Heart right ventricle (tissue), 16 donors: ENCODE measurements around the gene SRGAP3. TPM values are rescaled to one million over a fixed set of nuclear protein-coding genes. Genes with fewer than 3 reads are reported as not detected.

Source experiments
- ATAC-seq, 8 donors: fragments of 200-7000 bp; cut with Tn5 transposase; one replicate each; pipeline ENCODE4 v1.9.1; 2020; ENCODE audit warnings: mild to moderate bottlenecking in 8 of 8, moderate library complexity in 8 of 8, moderate number of reproducible peaks in 1 of 8
- DNase-seq, 2 donors: peaks; one replicate each; pipeline ENCODE4 v3.0.0-alpha.2; 2020
- H3K27ac ChIP-seq, 10 donors: fragments of 200-600 bp; sonication (generic) in 2 of 10; one replicate each; pipeline versions ENCODE4 v1.5.0 to v1.8.0; 2020 to 2022; ENCODE audit warnings: mild to moderate bottlenecking in 3 of 10
- H3K27me3 ChIP-seq, 7 donors: fragments of 200-600 bp; one replicate each; pipeline ENCODE4 v1.8.0; 2021 to 2022; ENCODE audit warnings: mild to moderate bottlenecking in 2 of 7
- H3K36me3 ChIP-seq, 9 donors: fragments of 200-600 bp; sonication (generic) in 1 of 9; one replicate each; pipeline versions ENCODE4 v1.5.0 to v1.8.0; 2020 to 2022; ENCODE audit warnings: mild to moderate bottlenecking in 2 of 9
- H3K4me1 ChIP-seq, 9 donors: fragments of 200-600 bp; sonication (generic) in 1 of 9; one replicate each; pipeline versions ENCODE4 v1.5.0 to v1.8.0; 2020 to 2022; ENCODE audit warnings: mild to moderate bottlenecking in 4 of 9
- H3K4me3 ChIP-seq, 10 donors: fragments of 200-600 bp; sonication (generic) in 2 of 10; one replicate each; pipeline versions ENCODE4 v1.5.0 to v1.8.0; 2020 to 2022; ENCODE audit warnings: mild to moderate bottlenecking in 7 of 10, moderate library complexity in 2 of 10
- H3K9me3 ChIP-seq, 11 donors: fragments of 200-600 bp in 10 of 11; sonication (generic) in 2 of 11; one replicate each; pipeline versions ENCODE4 v1.5.0 to v1.8.0; 2013 to 2022; ENCODE audit warnings: mild to moderate bottlenecking in 2 of 11, control low read depth in 1 of 11, moderate library complexity in 1 of 11
- CTCF ChIP-seq, 9 donors: fragments of 200-600 bp; sonication (generic) in 2 of 9; IDR thresholded peaks; one replicate each; pipeline versions ENCODE4 v1.5.0 to v1.8.0; 2021 to 2022; ENCODE audit warnings: antibody characterized with exemption in 9 of 9, mild to moderate bottlenecking in 5 of 9, moderate library complexity in 1 of 9
- WGBS, 2 donors: extraction: QIAGEN DNeasy Blood & Tissue Kit; methylation state at CpG; one replicate each; pipeline ENCODE4 v1.1.7; 2013; ENCODE audit warnings: inconsistent platforms in 1 of 2; 5-methylcytosine and 5-hydroxymethylcytosine counted together
- intact Hi-C, 10 donors: fragments of 100-400 bp; cut with DNase I; formaldehyde crosslinking; loops; one replicate each; pipeline versions ENCODE4 v1.11.1 to v1.14.2; 2022
- polyA plus RNA-seq, 2 donors: library from polyadenylated mRNA; stranded (reverse); fragments of 200-250 nt; gene quantifications; one replicate each; pipeline ENCODE4 v1.2.3, GENCODE V29; 2013
- total RNA-seq, 10 donors: library from RNA; stranded (reverse); fragmentation: NEBNext Ultra II Directional in 3 of 10; extraction: Animal tissue kit (Norgen Biotek cat#: 25700) in 3 of 10; gene quantifications; one replicate each; pipeline versions ENCODE4 v1.2.1 to v1.2.4, GENCODE V29; 2021 to 2023
- donor health status: Arrhythmogenic right ventricular cardiomyopathy.
- donor health status: ischemic (EF 13 %, LVEDD 7.1; RV severe dilation, severe dysfunction).
- donor health status: healthy with polysubstance abuse.
- donor health status: DM: no; HTN: yes; CAD: no.
- donor health status: DM: no; HTN: no; CAD: no.
- donor health status: ischemic (EF 25% LVEDD 6.9; RV normal size, moderate dysfunction).
- donor health status: ischemic (EF 25% LVEDD 5.7; RV mildly dilated, moderate dysfunction).
- donor health status: healthy.
- donor health status: DM: yes; HTN: yes; CAD: no.
- donor health status: Ischemic cardiomyopathy.
- donor health status: ischemic (EF 35%, LVEDD 5.7; RV mildly dilated, moderate dysfunction).
- donor health status: nonischemic (EF 11% LVEDD 7.7; RV severe dilation, severe dysfunction).
- donor health status: DM: yes; HTN: yes; CAD: no.
- donor health status: PGD.
- donor health status: ischemic (EF 29% LVEDD 5.4; RV normal size, mild dysfunction).
- donor health status: nonischemic (EF 23%, LVEDD 6.1; RV moderate dilation, normal function).

The SRGAP3 gene
- total and polyA plus RNA-seq, 12 donors: 0.67 to 16.1 (median 10.6) TPM

GRCh38 chr3:9222956-9223639 is 26.3 kb downstream of the SRGAP3 start:
- Histone ChIP-seq H3K36me3 (no peaks in the 10 kb centered on the region), H3K27me3 (no peaks in the 10 kb centered on the region), H3K4me3 (no peak overlapping the region), H3K4me1 (peaks cover 0 to 7% (median 0%) of the 10 kb centered on the region in 9 donors), H3K9me3 (no peaks in the 10 kb centered on the region), H3K27ac (no peak overlapping the region)
- intact Hi-C loops: no loop called here
- no peak for TF ChIP-seq CTCF (IDR thresholded peaks at IDR 0.05)
- no peak for DNase-seq
- no peak for ATAC-seq
- 75 to 81% methylated on average over 2 of the region's 2 CpGs for WGBS, 2 donors

- no peak for TF ChIP-seq CTCF (IDR thresholded peaks at IDR 0.05)
- Histone ChIP-seq H3K36me3 (no peaks in the 10 kb centered on the region), H3K9me3 (no peaks in the 10 kb centered on the region), H3K27me3 (no peaks in the 10 kb centered on the region), H3K4me3 (no peak overlapping the region), H3K27ac (no peak overlapping the region), H3K4me1 (peaks cover 0 to 7% (median 0%) of the 10 kb centered on the region in 9 donors)
- 69 to 75% methylated on average over 2 of the region's 2 CpGs for WGBS, 2 donors
- DNase-seq: no peak
- ATAC-seq: no peak
- intact Hi-C loops: no loop called here
Measured at GRCh38 chr3:9222049-9222448, 27.4 kb downstream of the SRGAP3 start.

GRCh38 chr3:9218514-9218846 is 31.0 kb downstream of the SRGAP3 start:
- 97 to 100% methylated on average over 3 of the region's 3 CpGs for WGBS, 2 donors
- Histone ChIP-seq H3K36me3 (no peaks in the 10 kb centered on the region), H3K9me3 (no peaks in the 10 kb centered on the region), H3K4me3 (no peak overlapping the region), H3K27ac (no peak overlapping the region), H3K4me1 (peaks cover 0 to 4% (median 0%) of the 10 kb centered on the region in 9 donors), H3K27me3 (no peaks in the 10 kb centered on the region)
- ATAC-seq (no peak), DNase-seq (no peak)
- TF ChIP-seq CTCF (IDR thresholded peaks at IDR 0.05): no peak
- intact Hi-C loops: no loop called here

- ATAC-seq (no peak), DNase-seq (no peak)
- no peak overlapping the region for H3K4me3 ChIP-seq
- peaks cover 0 to 4% (median 0%) of the 10 kb centered on the region in 9 donors for H3K4me1 ChIP-seq
- H3K27ac ChIP-seq: no peak overlapping the region
- intact Hi-C loops: no loop called here
- H3K27me3 ChIP-seq: no peaks in the 10 kb centered on the region
- no peak for TF ChIP-seq CTCF (IDR thresholded peaks at IDR 0.05)
- no peaks in the 10 kb centered on the region for H3K36me3 ChIP-seq
- no peaks in the 10 kb centered on the region for H3K9me3 ChIP-seq
- 79 to 81% methylated on average over 8 of the region's 8 CpGs for WGBS, 2 donors
Measured at GRCh38 chr3:9217784-9218513, 31.5 kb downstream of the SRGAP3 start.
